Hepatocyte (in vitro differentiated cells): Measurements from ENCODE around the gene NPFF. TPM values are rescaled to one million over a fixed set of nuclear protein-coding genes. Genes with fewer than 3 reads are reported as not detected.
A peak's percentile ranks its signal among the peaks of the same experiment; 100 is the strongest.
"Not testable (repeated sequence)": the region's sequence is repeated elsewhere in the genome, so short reads cannot be mapped to it uniquely, and the experiment has no call there.

Source experiments
- DNase-seq: peaks from one replicate; pipeline ENCODE4 v3.0.0-alpha.2; 2016; ENCODE audit warnings: low spot score
- H2AFZ ChIP-seq: fragments of 200-600 bp; sonication (generic); 2 replicates; pipeline ENCODE4 v1.6.0; 2016; ENCODE audit warnings: antibody characterized with exemption, mild to moderate bottlenecking
- H3K27ac ChIP-seq: fragments of 200-600 bp; sonication (generic); 2 replicates; pipeline ENCODE4 v1.5.1; 2016; ENCODE audit warnings: mild to moderate bottlenecking
- H3K27me3 ChIP-seq: fragments of 200-600 bp; sonication (generic); 2 replicates; pipeline ENCODE4 v1.6.1; 2016
- H3K36me3 ChIP-seq: fragments of 200-600 bp; sonication (generic); replicated peaks from 2 replicates; pipeline ENCODE4 v1.5.1; 2016; ENCODE audit warnings: low read depth; ENCODE audit not compliant: insufficient read depth
- H3K4me1 ChIP-seq: fragments of 200-600 bp; sonication (generic); 2 replicates; pipeline ENCODE4 v1.5.1; 2016; ENCODE audit warnings: mild to moderate bottlenecking, moderate library complexity; ENCODE audit not compliant: insufficient read depth
- H3K4me2 ChIP-seq: fragments of 200-600 bp; sonication (generic); 2 replicates; pipeline ENCODE4 v1.6.0; 2016
- H3K4me3 ChIP-seq: fragments of 200-600 bp; sonication (generic); 2 replicates; pipeline ENCODE4 v1.5.1; 2016; ENCODE audit warnings: mild to moderate bottlenecking
- H3K79me2 ChIP-seq: fragments of 200-600 bp; sonication (generic); 2 replicates; pipeline ENCODE4 v1.6.0; 2017; ENCODE audit warnings: mild to moderate bottlenecking
- H3K9me2 ChIP-seq: fragments of 200-600 bp; sonication (generic); replicated peaks from 2 replicates; pipeline ENCODE4 v1.6.0; 2017; ENCODE audit warnings: mild to moderate bottlenecking; ENCODE audit not compliant: insufficient read depth
- H3K9me3 ChIP-seq: fragments of 200-600 bp; sonication (generic); 2 replicates; pipeline ENCODE4 v1.5.1; 2016; ENCODE audit warnings: low read depth, mild to moderate bottlenecking
- H4K20me1 ChIP-seq: fragments of 200-600 bp; sonication (generic); 2 replicates; pipeline ENCODE4 v1.6.0; 2016; ENCODE audit warnings: mild to moderate bottlenecking; ENCODE audit not compliant: insufficient read depth, poor library complexity, severe bottlenecking
- EZH2 ChIP-seq: fragments of 200-600 bp; sonication (generic); IDR thresholded peaks from 2 replicates; pipeline ENCODE4 v1.6.1; 2016; ENCODE audit warnings: antibody characterized with exemption, mild to moderate bottlenecking, borderline replicate concordance
- EZH2phosphoT487 ChIP-seq: fragments of 200-600 bp; sonication (generic); IDR thresholded peaks from one replicate; pipeline ENCODE4 v1.6.1; 2018; ENCODE audit warnings: antibody characterized with exemption, mild to moderate bottlenecking, low read depth, moderate library complexity; ENCODE audit not compliant: unreplicated experiment, severe bottlenecking
- WGBS: methylation state at CpG from one replicate; pipeline ENCODE4 v1.1.6; 2016; ENCODE audit warnings: low lambda C conversion rate; ENCODE audit errors: missing lambda C conversion rate; 5-methylcytosine and 5-hydroxymethylcytosine counted together
- polyA plus RNA-seq: library from polyadenylated mRNA; unstranded; fragments of >200 nt; fragmentation: Nextera tagmentation; extraction: Ambion mirVana; gene quantifications from 2 replicates; pipeline ENCODE4 v1.2.1, GENCODE V29; 2016
- total RNA-seq: library from RNA; depleted of rRNA; stranded (reverse); fragments of >200 nt; gene quantifications from 2 replicates; pipeline ENCODE4 v1.2.3, GENCODE V29; 2014
- TF ChIP-seq, protein P1 (sequence below): fragments of 200-600 bp; sonication (generic); IDR thresholded peaks from 2 replicates; pipeline ENCODE4 v1.5.1; 2016; ENCODE audit warnings: antibody characterized with exemption, mild to moderate bottlenecking; ENCODE audit not compliant: poor library complexity

Gene NPFF
- total and polyA plus RNA-seq, 2 experiments from 2014 or later: 0.77 TPM; not detected in 1

DNA sequence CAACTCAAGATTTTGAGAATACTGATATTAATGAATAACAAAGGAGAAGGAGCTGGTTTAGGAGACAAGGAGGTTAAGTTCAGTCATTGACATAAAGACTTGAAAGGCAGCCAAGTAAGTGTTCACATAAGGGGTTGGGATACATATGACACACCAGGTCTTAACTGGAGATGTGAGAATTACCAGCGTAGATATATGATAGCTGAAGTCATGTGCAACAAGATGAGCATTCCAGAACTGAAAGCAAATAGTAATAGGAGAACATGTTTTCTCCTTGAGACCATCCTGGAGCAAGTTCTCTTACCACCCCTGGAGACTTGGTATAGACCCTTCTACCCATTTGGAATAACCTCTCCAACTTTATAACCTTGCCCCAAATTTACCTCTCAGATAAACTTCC is 43.3 kb upstream of the NPFF start:
- no peak overlapping the region for H3K4me2 ChIP-seq
- TF ChIP-seq EZH2phosphoT487: no peak
- TF ChIP-seq EZH2: no peak
- TF ChIP-seq, protein P1, sequence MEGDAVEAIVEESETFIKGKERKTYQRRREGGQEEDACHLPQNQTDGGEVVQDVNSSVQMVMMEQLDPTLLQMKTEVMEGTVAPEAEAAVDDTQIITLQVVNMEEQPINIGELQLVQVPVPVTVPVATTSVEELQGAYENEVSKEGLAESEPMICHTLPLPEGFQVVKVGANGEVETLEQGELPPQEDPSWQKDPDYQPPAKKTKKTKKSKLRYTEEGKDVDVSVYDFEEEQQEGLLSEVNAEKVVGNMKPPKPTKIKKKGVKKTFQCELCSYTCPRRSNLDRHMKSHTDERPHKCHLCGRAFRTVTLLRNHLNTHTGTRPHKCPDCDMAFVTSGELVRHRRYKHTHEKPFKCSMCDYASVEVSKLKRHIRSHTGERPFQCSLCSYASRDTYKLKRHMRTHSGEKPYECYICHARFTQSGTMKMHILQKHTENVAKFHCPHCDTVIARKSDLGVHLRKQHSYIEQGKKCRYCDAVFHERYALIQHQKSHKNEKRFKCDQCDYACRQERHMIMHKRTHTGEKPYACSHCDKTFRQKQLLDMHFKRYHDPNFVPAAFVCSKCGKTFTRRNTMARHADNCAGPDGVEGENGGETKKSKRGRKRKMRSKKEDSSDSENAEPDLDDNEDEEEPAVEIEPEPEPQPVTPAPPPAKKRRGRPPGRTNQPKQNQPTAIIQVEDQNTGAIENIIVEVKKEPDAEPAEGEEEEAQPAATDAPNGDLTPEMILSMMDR: no peak
- 89% methylated on average over 1 of the region's 1 CpG for WGBS
- no peak overlapping the region for H2AFZ ChIP-seq
- no peaks in the 10 kb centered on the region for H3K4me1 ChIP-seq
- no peaks in the 10 kb centered on the region for H3K9me3 ChIP-seq
- no peaks in the 10 kb centered on the region for H3K36me3 ChIP-seq
- H4K20me1 ChIP-seq: no peaks in the 10 kb centered on the region
- no peak overlapping the region for H3K27ac ChIP-seq
- no peak overlapping the region for H3K4me3 ChIP-seq
- no peaks in the 10 kb centered on the region for H3K27me3 ChIP-seq
- no peak for DNase-seq
- H3K9me2 ChIP-seq: no peaks in the 10 kb centered on the region
- peaks cover 3% of the 10 kb centered on the region for H3K79me2 ChIP-seq

DNA sequence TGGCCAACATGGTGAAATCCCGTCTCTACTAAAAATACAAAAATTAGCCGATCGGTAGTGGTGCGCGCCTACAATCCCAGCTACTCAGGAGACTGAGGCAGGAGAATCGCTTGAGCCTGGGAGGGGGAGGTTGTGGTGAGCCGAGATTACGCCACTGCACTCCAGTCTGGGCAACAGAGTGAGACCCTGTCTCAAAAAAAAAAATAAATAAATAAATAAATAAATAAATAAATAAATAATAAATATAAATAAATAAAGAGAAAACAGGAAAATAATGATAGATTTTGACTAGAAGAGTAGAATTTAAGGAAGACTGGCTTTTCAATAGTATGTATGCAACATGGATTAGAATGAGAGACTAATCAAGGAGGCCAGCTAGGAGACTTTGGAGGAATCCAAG is 42.8 kb upstream of the NPFF start:
- WGBS: over 99% methylated on average over 8 of the region's 8 CpGs
- H3K9me3 ChIP-seq, H3K79me2 ChIP-seq, H3K27ac ChIP-seq, H3K36me3 ChIP-seq, H3K4me3 ChIP-seq, H3K27me3 ChIP-seq, H4K20me1 ChIP-seq, H3K4me2 ChIP-seq, H3K9me2 ChIP-seq, H2AFZ ChIP-seq, H3K4me1 ChIP-seq, DNase-seq: not testable (repeated sequence)

DNA sequence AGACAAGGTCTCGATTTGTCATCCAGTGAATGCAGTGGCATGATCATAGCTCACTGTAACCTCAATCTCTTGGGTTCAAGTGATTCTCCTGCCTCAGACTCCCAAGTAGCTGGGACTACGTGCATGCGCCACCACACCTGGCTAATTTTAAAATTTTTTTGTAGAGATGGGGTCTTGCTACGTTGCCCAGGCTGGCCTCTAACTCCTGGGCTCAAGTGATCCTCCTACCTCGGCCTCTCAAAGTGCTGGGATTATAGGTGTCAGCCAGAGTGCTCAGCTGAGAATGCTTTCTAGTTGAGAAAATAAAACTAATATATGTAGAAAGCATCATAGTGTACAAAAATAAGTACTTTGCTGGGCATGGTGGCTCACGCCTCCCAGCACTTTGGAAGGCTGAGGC is 41.1 kb upstream of the NPFF start:
- H3K36me3 ChIP-seq, H3K4me3 ChIP-seq: not testable (repeated sequence)
- WGBS: 98% methylated on average over 6 of the region's 6 CpGs

DNA sequence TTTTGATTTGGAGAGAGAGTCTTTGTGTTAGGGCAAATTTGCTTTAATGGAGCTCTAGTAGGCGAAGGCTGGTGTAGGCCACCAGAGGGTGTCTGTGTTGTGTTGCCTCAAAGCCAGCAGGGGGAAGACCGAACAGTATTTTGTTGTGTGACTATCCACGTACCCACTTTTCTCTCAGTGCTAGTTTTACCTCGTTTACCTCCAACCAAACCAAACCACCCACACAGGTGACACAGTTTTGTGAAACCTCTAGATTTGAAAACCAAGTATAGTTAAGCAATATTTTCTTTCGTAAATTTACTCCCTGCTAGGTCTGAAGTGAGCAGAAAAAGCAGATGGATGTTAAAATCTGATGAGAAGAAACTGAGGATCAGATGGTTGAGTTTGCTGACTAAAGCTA is 36.3 kb upstream of the NPFF start:
- WGBS: 45% methylated on average over 5 of the region's 5 CpGs
- H3K27ac ChIP-seq: peak overlapping the region; percentile 38
- H2AFZ ChIP-seq: no peak overlapping the region

More for the DNA sequence above, 41.1 kb upstream of the NPFF start:
- not testable (repeated sequence) for H3K4me1 ChIP-seq, H3K9me2 ChIP-seq, H3K9me3 ChIP-seq, H3K4me2 ChIP-seq, H4K20me1 ChIP-seq, H3K79me2 ChIP-seq, H3K27me3 ChIP-seq, DNase-seq, H3K27ac ChIP-seq, H2AFZ ChIP-seq

More for the DNA sequence above, 36.3 kb upstream of the NPFF start:
- H3K79me2 ChIP-seq: no peaks in the 10 kb centered on the region
- DNase-seq: peak; percentile 78
- H3K36me3 ChIP-seq: no peaks in the 10 kb centered on the region
- no peaks in the 10 kb centered on the region for H3K27me3 ChIP-seq
- no peaks in the 10 kb centered on the region for H4K20me1 ChIP-seq
- no peaks in the 10 kb centered on the region for H3K9me2 ChIP-seq
- peaks cover 7% of the 10 kb centered on the region for H3K4me1 ChIP-seq
- TF ChIP-seq, protein P1: peak; percentile 87
- TF ChIP-seq EZH2phosphoT487: no peak
- H3K9me3 ChIP-seq: no peaks in the 10 kb centered on the region
- H3K4me3 ChIP-seq: no peak overlapping the region
- no peak overlapping the region for H3K4me2 ChIP-seq
